H1 (cell line): ENCODE results near the gene PRKCSH. TPM values are rescaled to one million over a fixed set of nuclear protein-coding genes. Genes with fewer than 3 reads are reported as not detected.

Source experiments
- CTCF ChIP-seq, 3 experiments: IDR thresholded peaks; 1 replicate in 2 of 3; 2 replicates in 1 of 3; pipeline versions ENCODE4 v1.5.1 to v1.6.1; 2011; ENCODE audit warnings: low read length in 3 of 3, mild to moderate bottlenecking in 3 of 3, inconsistent platforms in 2 of 3, low read depth in 1 of 3, moderate library complexity in 1 of 3; ENCODE audit not compliant: insufficient read depth in 1 of 3; ENCODE audit errors: control extremely low read depth in 1 of 3
- JUN ChIP-seq: IDR thresholded peaks from 2 replicates; pipeline ENCODE4 v1.6.1; 2011; ENCODE audit warnings: low read depth, mild to moderate bottlenecking, improper control_type of control experiment, low read length
- MAX ChIP-seq: IDR thresholded peaks from 2 replicates; pipeline ENCODE4 v1.6.1; 2012; ENCODE audit warnings: inconsistent platforms
- NRF1 ChIP-seq: IDR thresholded peaks from 2 replicates; pipeline ENCODE4 v1.6.1; 2011; ENCODE audit warnings: mild to moderate bottlenecking, low read depth, low read length, improper control_type of control experiment
- SP2 ChIP-seq: IDR thresholded peaks from 2 replicates; pipeline ENCODE4 v1.6.1; 2012; ENCODE audit warnings: mild to moderate bottlenecking, low read length, inconsistent platforms
- polyA plus RNA-seq, 7 experiments: library from polyadenylated mRNA; depleted of rRNA in 3 of 7; stranded (reverse) in 5 of 7; unstranded in 2 of 7; fragments of >200 nt in 5 of 7; fragments of 200-250 nt in 2 of 7; gene quantifications; 1 replicate in 5 of 7; 2 replicates in 1 of 7; 4 replicates in 1 of 7; pipeline versions ENCODE4 v1.2.1 to v1.2.3, GENCODE V29; 2011 to 2013; ENCODE audit warnings: missing spikeins in 2 of 7, mixed read lengths in 2 of 7
- total RNA-seq: library from RNA; stranded (reverse); fragmentation: NEBNext Ultra II Directional; extraction: Animal tissue kit (Norgen Biotek cat#: 25700); gene quantifications from 2 replicates; pipeline ENCODE4 v1.2.1, GENCODE V29; 2021

PRKCSH gene
- total and polyA plus RNA-seq, 2 of the 8 experiments (the other 6 are each of a cell fraction or from before 2014, with no cell fraction given): 97.2 to 337 TPM

GRCh38 chr19:11495885-11496284 is 60.5 kb downstream of the PRKCSH start (continued):
- TF ChIP-seq CTCF (IDR thresholded peaks at IDR 0.05; ENCODE audit: control extremely low read depth in 1 of 3, insufficient read depth in 1 of 3, low read depth in 1 of 3, low read length in 3 of 3) (no peak), NRF1 (no peak), SP2 (no peak), MAX (no peak), JUN (no peak)
